Measurements from ENCODE around the gene RAB7B.

DNA sequence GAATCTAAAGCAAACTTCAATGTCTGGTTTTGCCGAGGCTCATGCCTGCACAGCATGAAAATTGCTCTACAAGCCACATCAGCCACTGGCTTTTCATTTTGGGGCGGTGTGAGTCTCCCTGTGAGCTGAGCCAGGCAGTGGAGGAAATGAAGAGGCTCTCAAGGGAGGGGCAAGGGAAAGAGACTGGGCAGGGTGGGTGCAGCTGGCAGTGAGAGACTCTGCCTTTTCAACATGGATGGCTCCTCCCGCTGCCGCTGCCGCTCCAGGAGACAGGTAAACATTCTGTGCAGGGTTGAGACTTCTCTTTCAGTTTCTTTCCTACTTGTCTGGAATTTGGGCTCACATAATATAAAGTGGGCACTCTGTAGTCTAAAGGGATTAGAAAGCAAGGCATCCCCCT is 31.8 kb upstream of the RAB7B start:
- TF ChIP-seq, protein P1, sequence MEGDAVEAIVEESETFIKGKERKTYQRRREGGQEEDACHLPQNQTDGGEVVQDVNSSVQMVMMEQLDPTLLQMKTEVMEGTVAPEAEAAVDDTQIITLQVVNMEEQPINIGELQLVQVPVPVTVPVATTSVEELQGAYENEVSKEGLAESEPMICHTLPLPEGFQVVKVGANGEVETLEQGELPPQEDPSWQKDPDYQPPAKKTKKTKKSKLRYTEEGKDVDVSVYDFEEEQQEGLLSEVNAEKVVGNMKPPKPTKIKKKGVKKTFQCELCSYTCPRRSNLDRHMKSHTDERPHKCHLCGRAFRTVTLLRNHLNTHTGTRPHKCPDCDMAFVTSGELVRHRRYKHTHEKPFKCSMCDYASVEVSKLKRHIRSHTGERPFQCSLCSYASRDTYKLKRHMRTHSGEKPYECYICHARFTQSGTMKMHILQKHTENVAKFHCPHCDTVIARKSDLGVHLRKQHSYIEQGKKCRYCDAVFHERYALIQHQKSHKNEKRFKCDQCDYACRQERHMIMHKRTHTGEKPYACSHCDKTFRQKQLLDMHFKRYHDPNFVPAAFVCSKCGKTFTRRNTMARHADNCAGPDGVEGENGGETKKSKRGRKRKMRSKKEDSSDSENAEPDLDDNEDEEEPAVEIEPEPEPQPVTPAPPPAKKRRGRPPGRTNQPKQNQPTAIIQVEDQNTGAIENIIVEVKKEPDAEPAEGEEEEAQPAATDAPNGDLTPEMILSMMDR (IDR thresholded peaks at IDR 0.05): no peak
- TF ChIP-seq POLR2A (IDR thresholded peaks at IDR 0.05): no peak

Measured in ovary (tissue), 3 donors.